GM19463 (cell line): Measurements from ENCODE around the gene HNMT.
"Not testable (repeated sequence)": the region's sequence is repeated elsewhere in the genome, so short reads cannot be mapped to it uniquely, and the experiment has no call there.

Experiments used
- ATAC-seq: cut with Tn5 transposase; IDR thresholded peaks from one replicate; pipeline ENCODE4 v1.9.1; 2021; ENCODE audit warnings: mild to moderate bottlenecking, moderate library complexity; ENCODE audit not compliant: unreplicated experiment

The HNMT gene

DNA sequence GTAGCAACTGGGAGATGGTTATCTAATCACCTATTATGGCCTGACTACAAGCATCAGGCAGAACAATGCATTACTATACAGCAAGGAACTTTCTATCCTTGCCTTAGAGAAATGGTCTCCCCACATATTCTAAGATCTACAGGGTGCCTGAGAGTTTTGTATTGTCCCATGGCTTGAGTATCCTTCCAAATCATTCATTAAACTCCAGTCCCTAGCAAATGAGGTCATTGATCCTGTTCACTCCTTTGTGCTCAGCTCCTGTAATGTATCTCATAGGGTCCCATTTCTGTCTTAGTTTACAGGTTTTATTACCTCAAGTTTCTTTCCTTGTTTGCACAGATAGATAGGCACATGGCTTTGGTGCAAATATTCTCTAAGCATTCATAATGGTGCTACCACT is 9.0 kb downstream of the HNMT start:
- ATAC-seq, result no peak

DNA sequence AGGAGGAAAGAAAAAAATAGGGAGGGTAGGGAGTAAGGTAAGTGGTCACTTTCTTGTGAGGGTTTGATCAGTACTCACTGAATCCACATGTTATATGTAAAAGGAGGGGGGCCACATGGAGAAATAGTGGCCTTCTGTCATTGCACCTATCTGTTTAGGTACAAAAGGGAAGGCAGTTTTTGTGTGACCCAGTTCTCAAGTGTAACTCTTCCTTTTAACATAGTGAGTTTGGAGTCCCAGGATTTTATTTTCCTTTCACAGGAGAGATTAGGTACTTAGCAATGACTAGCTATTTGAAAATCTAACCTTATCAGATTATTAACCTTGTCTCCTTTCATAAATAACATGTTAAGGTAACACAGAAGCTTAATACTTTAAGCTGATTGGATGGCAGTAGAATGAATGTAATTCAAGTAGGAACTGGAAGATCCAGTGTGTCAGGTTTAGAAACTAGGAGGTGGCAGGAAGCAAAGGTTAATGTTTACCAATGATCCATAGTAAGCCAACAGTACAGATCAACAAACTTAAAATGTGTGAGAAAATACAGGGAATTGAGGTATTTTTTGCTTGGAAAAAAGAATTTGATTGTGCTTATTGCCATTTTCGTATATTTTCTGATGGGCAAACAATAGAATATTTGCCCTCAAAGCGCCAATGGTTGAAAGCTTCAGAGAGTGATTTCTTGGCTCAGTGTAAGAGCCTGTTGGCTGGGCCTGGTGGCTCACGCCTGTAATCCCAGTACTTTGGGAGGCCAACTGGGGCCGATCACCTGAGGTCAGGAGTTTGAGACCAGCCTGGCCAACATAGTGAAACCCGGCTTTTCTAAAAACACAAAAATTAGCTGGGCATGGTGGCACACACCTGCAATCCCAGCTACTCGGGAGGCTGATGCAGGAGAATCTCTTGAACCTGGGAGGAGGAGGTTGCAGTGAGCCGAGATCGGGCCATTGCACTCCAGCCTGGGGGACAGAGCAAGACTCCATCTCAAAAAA is 11.3 kb downstream of the HNMT start:
- no peak for ATAC-seq

DNA sequence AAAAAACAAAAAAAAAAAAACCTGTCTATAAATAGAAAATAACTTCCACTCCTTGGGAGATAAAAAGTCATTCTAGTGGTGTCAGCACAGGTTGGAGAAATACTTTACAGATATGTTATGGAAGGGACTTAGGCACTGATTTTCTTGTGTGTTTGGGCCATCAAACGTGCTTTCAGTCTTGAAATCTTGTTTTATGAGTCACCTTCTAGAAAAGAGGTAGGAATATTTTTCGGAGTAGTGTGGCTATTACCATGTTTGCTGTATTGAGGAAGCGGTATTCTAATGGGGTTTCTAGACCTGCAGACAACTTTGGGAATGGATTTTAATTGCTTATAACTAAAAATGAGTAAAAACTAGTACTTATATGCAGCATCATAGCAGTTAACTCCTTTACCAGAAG is 12.0 kb downstream of the HNMT start:
- no peak for ATAC-seq

DNA sequence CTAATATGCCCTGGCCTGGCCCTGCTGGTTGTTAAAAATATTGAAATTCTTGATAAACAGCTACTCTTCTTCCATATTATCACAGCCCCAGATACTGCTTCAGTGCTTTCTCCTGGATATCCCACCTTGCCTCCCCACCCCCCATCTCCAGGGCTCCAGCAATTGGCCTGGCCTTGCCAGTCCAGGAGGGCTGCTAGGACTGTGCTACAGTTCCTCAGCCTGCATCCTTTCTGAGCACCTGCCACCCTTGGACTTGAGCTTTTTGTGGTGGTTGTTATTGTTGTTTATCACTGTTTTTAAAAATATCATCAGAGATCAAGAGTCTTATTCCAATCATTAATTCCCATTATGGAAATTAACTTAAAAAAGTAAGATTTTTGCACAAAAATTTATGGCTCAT is 13.5 kb downstream of the HNMT start:
- ATAC-seq, result no peak

DNA sequence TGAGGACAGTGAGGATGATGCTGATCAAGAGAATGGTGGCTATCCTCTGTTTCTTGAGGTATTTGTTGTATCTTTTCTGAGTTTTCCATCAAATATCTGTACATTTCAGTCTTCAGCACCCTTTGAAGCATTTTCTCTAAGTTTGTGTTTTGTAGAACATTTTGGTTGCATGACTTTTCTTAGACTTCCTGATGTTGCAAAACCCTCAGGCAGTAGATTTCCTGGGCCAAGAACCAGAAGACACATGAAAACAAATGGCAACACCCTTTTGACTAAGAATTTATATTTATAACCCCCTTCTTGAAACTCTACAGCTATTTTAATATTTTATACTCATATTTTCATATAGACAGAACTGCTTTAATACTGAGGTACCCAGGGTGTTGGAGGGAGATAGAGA is 16.2 kb downstream of the HNMT start:
- no peak for ATAC-seq

DNA sequence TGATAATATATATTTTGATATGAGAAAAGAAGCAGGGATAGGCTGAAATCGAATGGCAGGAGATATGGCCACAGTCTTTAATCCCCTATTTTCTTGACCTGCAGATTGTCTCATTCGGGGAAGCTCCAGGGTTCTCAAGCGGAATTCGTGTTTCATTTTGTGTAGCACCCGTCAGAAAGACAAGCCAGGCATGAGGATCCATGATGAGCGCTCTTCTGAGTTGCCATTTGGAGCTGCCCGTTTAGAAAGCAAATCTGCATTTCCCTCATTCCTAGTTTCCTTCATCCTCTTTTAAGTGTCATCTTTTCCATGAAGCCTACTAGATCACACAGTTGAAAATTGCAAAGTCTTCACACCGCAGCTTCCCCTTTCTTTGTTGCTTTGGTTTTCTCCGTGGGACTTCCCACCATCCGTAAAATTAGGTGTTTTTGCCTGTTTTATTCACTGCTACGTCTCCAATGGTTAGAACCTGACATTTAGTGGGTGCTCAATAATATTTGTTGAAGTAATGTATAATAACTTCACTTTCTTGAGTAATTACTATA is 16.9 kb downstream of the HNMT start:
- ATAC-seq, result no peak

DNA sequence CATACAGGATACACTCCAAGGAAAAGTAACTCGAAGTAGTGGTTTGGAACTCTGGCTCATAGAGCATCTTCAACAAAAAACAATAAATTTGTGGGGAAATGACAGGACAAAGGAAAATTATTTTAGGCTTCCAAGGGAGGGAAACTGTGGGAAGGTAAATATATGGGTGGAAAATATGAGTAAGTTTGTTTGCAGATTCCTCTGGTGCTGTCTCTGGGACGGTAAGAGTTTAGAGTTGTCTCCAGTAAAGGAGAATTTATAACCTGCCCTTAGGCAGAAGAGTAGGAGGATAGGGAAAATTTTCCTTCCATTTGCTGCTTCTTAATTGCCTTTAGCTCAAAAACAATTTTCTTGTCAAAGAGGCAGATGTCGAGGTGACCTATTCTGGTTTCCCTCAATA is 19.3 kb downstream of the HNMT start:
- ATAC-seq, result no peak

DNA sequence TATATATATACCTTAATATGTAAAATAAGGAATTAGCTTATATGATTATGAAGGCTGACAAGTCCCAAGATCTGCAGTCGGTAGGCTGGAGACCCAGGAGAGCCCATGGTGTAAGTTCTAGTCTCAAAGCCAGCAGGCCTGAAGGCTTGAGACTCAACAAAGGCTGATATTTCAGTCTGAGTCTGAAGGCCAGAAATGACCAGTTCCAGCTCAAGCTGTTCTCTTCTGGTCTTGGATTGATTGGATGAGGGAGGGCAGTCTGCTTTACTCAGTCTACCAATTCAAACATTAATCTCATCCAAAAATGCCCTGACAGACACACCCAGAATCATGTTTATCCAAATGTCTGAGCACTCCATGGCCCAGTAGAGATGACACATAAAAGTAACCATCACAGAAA is 22.0 kb downstream of the HNMT start:
- no peak for ATAC-seq

DNA sequence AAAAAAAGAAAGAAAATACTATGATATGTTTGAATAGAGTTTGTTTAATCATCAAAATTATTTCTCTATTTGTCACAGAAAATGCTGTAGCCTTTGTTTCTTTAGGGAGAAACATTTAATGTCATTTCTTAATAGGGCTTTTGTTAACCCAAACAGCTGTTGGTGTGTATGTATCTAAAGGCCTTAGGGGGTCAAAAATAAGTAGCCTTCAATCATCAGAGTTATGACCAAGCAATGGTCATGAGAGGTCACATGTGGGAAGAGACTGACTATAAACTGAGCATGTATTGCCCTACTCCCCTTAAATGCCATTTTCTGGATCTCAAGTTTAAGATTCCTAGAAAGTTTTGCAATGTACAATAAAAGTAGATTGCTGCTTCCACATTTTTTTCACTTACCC is 22.7 kb downstream of the HNMT start:
- no peak for ATAC-seq

DNA sequence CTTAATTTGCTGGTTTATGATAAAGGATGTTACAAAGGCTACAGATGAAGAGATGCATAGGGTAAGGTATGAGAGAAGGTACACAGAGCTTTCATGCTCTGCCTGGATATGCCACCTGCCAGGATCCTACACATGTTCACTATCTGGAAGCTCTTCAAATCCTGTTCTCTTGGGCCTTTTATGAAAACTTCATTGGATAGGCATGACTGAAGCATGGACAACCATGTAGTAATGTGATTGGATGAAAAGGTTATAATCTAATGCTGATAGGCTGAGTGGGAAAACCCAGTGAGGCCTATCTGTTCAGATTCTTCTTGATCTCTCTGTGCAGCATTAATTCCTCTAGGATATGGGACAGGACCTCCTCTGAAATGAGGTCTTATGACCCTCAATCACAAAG is 26.8 kb downstream of the HNMT start:
- no peak for ATAC-seq

DNA sequence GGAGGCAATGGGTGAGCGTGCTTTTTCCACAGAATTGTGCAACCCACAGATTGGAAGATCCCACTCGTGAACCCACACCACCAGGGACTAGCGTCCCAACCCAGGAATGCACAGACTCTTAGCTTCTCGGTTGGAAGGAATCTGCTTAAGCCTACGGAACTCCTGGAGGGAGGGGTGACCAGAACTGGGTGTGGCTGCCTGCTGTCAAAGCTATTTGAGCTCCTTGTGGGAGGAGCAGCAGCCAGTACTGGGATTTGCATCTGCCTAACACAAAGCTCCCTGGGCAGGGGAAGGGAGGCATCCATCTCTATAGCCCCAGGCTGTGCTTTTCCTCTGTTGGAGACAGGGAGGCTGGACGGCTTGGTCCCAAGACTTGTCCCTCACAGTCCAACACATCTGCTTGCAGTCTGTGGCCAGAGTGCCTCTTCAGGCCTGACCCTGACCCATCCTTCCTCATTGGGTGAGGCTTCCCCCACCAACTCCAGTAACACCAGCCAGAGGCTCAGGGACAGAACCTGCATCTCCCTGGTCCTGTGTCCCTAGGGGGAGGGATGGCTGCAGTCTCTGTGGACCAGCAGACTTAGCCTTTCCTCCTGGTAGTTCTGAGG is 27.9 kb downstream of the HNMT start:
- no peak for ATAC-seq

DNA sequence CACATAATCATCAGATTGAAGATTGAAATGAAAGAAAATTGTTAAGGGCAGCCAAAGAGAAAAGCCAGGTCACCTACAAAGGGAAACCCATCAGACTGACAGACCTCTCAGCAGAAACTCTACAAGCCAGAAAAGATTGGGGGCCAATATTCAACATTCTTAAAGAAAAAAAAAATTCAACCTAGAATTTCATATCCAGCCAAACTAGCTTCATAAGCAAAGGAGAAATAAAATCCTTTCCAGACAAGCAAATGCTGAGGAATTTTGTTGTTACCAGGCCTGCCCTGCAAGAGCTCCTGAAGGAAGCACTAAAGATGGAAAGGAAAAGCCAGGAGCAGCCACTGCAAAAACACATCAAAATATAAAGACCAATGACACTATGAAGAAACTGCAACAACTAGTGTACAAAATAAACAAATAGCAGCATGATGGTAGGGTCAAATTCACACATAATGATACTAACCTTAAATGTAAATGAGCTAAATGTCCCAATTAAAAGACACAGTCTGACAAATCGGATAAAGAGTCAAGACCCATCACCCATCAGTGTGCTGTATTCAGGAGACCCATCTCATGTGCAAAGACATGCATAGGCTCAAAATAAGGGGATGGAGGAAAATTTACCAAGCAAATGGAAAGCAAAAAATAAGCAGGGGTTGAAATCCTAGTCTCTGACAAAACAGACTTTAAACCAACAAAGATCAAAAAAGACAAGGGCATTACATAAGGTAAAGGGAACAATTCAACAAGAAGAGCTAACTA is 29.6 kb downstream of the HNMT start:
- ATAC-seq, result not testable (repeated sequence)

DNA sequence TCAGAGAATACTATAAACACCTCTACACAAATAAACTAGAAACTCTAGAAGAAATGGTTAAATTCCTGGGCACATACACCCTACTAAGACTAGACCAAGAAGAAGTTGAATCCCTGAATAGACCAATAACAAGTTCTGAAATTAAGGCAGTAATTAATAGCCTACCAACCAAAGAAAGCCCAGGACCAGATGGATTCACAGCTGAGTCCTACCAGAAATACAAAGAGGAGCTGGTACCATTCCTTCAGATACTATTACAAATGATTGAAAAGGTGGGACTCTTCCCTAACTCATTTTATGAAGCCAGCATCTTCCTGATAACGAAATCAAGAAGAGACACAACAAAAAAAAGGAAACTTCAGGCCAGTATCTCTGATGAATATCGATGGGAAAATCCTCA is 31.1 kb downstream of the HNMT start:
- not testable (repeated sequence) for ATAC-seq

DNA sequence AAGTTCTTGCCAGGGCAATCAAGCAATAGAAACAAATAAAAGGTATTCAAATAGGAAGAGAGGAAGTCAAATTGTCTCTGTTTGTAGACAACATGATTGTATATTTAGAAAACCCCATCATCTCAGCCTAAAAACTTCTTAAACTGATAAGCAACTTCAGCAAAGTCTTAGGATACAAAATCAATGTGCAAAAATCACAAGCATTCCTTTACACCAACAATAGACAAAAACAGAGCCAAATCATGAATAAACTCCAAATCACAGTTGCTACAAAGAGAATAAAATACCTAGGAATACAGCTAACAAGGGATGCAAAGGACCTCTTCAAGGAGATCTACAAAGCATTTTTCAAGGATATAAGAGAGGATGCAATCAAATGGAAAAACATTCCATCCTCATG is 31.9 kb downstream of the HNMT start:
- not testable (repeated sequence) for ATAC-seq

DNA sequence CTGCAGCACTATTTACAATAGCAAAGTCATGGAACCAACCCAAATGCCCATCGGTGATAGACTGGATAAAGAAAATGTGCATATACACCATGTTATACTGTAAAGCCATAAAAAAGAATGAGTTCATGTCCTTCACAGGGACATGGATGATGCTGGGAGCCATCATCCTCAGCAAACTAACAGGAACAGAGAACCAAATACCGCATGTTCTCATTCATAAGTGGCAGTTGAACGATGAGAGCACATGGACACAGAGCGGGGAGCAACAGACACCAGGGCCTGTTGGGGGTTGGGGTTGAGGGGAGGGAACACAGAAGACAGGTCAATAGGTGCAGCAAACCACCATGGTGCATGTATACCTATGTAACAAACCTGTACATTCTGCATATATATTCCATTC is 33.5 kb downstream of the HNMT start:
- ATAC-seq, result no peak

DNA sequence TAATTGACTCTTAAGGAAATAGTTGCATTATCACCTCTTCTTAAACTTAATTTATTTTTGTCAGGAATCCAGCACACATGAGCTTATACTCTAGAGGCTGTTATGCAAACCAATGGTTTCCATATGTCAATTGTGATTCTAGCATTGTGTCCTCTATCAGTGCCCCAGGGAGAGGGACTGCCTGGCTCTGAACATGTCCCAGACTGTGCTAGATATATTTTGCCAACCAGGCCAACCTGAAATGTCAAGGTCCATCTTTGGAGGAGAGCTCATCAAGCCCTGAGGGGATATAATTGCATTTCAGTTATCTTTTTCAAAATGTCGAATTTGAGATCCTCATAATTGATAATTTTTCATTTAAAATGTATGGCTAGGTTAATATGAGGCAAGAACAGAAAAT is 34.2 kb downstream of the HNMT start:
- ATAC-seq, result no peak

DNA sequence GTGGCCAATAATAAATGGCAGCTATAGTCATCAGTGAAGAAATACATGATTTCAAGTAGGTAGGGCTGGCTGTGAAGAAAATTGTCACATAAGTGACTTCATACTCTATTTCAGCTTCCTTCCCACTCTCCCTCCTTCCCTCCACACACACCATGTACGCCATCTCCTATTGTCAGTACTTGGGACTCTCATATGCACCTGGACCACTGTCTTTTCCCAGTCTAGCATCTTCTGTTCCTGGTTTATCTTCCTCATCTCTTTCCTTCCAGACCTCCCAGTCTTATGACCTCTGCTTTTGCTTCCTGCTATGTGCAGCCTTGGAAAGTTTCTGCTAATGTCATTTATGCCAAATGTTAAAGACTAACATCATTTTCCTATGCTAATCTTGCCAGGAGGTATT is 35.0 kb downstream of the HNMT start:
- ATAC-seq, result no peak

DNA sequence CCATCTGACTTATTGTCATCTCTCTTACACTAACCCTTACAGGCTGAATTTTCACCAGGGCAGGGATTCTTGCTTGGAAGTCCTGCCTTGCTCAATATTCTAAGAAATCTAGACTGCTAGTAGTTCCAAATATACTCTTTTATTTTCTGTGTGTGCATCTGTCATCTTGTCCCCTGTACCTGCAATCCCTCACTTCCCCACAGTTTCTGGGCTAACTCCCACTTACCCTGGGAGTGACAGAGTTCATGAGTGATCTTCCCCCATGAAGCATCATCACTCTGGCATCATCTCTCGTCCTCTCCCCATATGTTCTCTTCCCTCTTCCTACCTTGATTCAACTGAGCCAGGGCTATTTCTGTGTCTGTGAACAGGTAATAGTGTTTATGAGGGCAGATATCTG is 35.7 kb downstream of the HNMT start:
- no peak for ATAC-seq

DNA sequence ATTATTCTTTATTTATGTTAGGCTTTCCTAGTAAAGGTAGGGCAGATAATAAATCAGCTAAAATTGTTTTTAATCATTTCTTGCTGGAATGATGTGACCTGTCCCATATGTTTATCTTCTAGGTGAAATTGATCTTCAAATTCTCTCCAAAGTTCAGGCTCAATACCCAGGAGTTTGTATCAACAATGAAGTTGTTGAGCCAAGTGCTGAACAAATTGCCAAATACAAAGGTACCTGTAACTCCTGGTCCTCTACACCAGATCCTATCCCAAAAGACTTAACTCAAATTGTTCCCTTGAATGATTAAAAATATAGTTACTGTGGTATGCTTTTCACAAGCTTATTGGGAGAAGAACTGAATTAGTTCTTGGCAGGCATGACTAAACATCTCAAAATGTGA is 36.5 kb downstream of the HNMT start:
- no peak for ATAC-seq

DNA sequence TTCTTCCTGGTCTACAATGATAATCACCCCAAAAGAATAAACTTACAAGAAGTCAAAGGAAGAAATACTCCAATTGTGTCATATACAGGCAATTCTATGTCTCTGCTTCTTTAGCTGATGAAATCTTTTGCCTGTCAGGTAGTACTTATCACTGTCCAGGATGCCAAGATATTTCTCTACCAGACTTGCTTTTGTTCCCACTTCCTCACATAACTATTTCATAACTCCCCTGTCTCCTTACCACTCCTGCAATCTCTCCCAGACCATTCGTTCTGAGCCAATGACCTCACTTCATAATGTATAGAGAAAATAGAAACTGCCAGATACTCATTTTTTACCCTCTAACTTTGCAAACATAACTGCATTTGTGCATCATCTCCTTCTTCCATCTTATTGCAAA is 39.1 kb downstream of the HNMT start:
- ATAC-seq, result no peak

DNA sequence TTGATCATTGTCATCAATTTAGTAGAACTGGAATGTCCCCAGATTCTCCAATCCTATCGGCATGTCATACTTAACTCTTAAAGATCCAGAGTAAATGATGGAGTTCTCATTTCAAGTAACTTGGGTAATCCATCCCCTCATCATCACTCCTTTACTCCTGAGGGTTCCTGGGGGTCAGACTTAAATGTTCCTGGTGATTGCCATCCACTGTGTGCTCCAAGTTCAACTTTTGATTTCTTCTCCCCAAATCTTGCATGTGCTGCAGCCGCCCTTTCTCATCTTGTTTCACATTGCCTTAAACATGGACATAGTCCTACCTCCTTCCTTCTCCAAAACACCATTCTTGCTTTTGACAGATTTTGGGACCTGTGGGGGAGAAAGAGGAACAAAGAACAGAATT is 43.2 kb downstream of the HNMT start:
- no peak for ATAC-seq
